KMS-11 (cell line): ENCODE data around the gene SIMC1.

Source experiments
- H2AFZ ChIP-seq: fragments of 200-600 bp; sonication (generic); 2 replicates; pipeline ENCODE4 v1.6.1; 2016; ENCODE audit warnings: antibody characterized with exemption, mixed run types, low read depth
- H3K27ac ChIP-seq: fragments of 200-600 bp; sonication (generic); 2 replicates; pipeline ENCODE4 v1.6.1; 2016; ENCODE audit warnings: mild to moderate bottlenecking, mixed run types
- H3K27me3 ChIP-seq: fragments of 200-600 bp; sonication (generic); 2 replicates; pipeline ENCODE4 v1.6.1; 2017; ENCODE audit warnings: mild to moderate bottlenecking, low read depth, mixed run types, moderate library complexity; ENCODE audit not compliant: insufficient read depth
- H3K36me3 ChIP-seq: fragments of 200-600 bp; sonication (generic); 2 replicates; pipeline ENCODE4 v1.6.1; 2017; ENCODE audit warnings: mild to moderate bottlenecking, mixed run types; ENCODE audit not compliant: insufficient read depth
- H3K4me1 ChIP-seq: fragments of 200-600 bp; sonication (generic); 2 replicates; pipeline ENCODE4 v1.6.1; 2016; ENCODE audit warnings: mild to moderate bottlenecking, low read depth, mixed run types; ENCODE audit not compliant: poor library complexity, severe bottlenecking
- H3K4me2 ChIP-seq: fragments of 200-600 bp; sonication (generic); 2 replicates; pipeline ENCODE4 v1.7.0; 2016; ENCODE audit warnings: mild to moderate bottlenecking, mixed run types
- H3K4me3 ChIP-seq: fragments of 200-600 bp; sonication (generic); IDR thresholded peaks from 2 replicates; pipeline ENCODE4 v1.6.1; 2017; ENCODE audit warnings: low read depth, low read length, mixed read lengths; ENCODE audit not compliant: insufficient read depth
- H3K79me2 ChIP-seq: fragments of 200-600 bp; sonication (generic); 2 replicates; pipeline ENCODE4 v1.6.1; 2016; ENCODE audit warnings: low read depth, mixed run types; ENCODE audit not compliant: insufficient read depth
- H3K9ac ChIP-seq: fragments of 200-600 bp; sonication (generic); 2 replicates; pipeline ENCODE4 v1.6.1; 2016; ENCODE audit warnings: mild to moderate bottlenecking, mixed run types
- H4K20me1 ChIP-seq: fragments of 200-600 bp; sonication (generic); 2 replicates; pipeline ENCODE4 v1.6.1; 2016; ENCODE audit warnings: mild to moderate bottlenecking, mixed run types; ENCODE audit not compliant: insufficient read depth
- CTCF ChIP-seq: fragments of 200-600 bp; sonication (generic); conservative IDR thresholded peaks from 2 replicates; pipeline ENCODE4 v1.6.1; 2017; ENCODE audit warnings: low read depth, mild to moderate bottlenecking, antibody characterized with exemption, low read length, moderate library complexity, mixed read lengths

SIMC1 gene

GRCh38 chr5:176334031-176334770, 96.0 kb downstream of the SIMC1 start:
- no peak overlapping the region for H3K27ac ChIP-seq
- H4K20me1 ChIP-seq = no peaks in the 10 kb centered on the region
- no peaks in the 10 kb centered on the region for H3K36me3 ChIP-seq
- no peaks in the 10 kb centered on the region for H3K4me1 ChIP-seq
- H3K27me3 ChIP-seq = no peaks in the 10 kb centered on the region
- no peak overlapping the region for H3K4me3 ChIP-seq
- H3K9ac ChIP-seq = no peak overlapping the region
- TF ChIP-seq CTCF = no peak
- H2AFZ ChIP-seq = no peak overlapping the region
- H3K4me2 ChIP-seq = no peak overlapping the region
- H3K79me2 ChIP-seq = no peaks in the 10 kb centered on the region

GRCh38 chr5:176337913-176338312, 99.7 kb downstream of the SIMC1 start:
- no peak overlapping the region for H2AFZ ChIP-seq
- H3K36me3 ChIP-seq = no peaks in the 10 kb centered on the region
- H3K4me2 ChIP-seq = no peak overlapping the region
- H3K4me1 ChIP-seq = no peaks in the 10 kb centered on the region
- no peak overlapping the region for H3K9ac ChIP-seq
- TF ChIP-seq CTCF = no peak
- no peaks in the 10 kb centered on the region for H3K79me2 ChIP-seq
- H3K27me3 ChIP-seq = no peaks in the 10 kb centered on the region
- H3K4me3 ChIP-seq = no peak overlapping the region
- H3K27ac ChIP-seq = no peak overlapping the region
- H4K20me1 ChIP-seq = no peaks in the 10 kb centered on the region

- no peaks in the 10 kb centered on the region for H3K4me1 ChIP-seq
- TF ChIP-seq CTCF = no peak
- no peaks in the 10 kb centered on the region for H4K20me1 ChIP-seq
- no peak overlapping the region for H2AFZ ChIP-seq
- no peaks in the 10 kb centered on the region for H3K79me2 ChIP-seq
- no peak overlapping the region for H3K4me3 ChIP-seq
- H3K9ac ChIP-seq = no peak overlapping the region
- H3K27ac ChIP-seq = no peak overlapping the region
- H3K36me3 ChIP-seq = no peaks in the 10 kb centered on the region
- no peaks in the 10 kb centered on the region for H3K27me3 ChIP-seq
- no peak overlapping the region for H3K4me2 ChIP-seq
Measured at GRCh38 chr5:176339304-176339703, 101.1 kb downstream of the SIMC1 start.

GRCh38 chr5:176341325-176342157, 103.3 kb downstream of the SIMC1 start:
- Histone ChIP-seq H3K27ac (no peak overlapping the region), H3K36me3 (peaks cover 4% of the 10 kb centered on the region; the same call in 1 of the 2 replicates), H3K4me1 (no peaks in the 10 kb centered on the region)

More at GRCh38 chr5:176341325-176342157, 103.3 kb downstream of the SIMC1 start:
- TF ChIP-seq CTCF = no peak
- Histone ChIP-seq H3K79me2 (no peaks in the 10 kb centered on the region), H3K27me3 (no peaks in the 10 kb centered on the region), H3K4me2 (no peak overlapping the region), H3K4me3 (no peak overlapping the region), H2AFZ (no peak overlapping the region), H3K9ac (no peak overlapping the region), H4K20me1 (no peaks in the 10 kb centered on the region)
